Coronary artery (tissue), 2 donors: ENCODE data around the gene ZSWIM5.
"Not testable (repeated sequence)": the region's sequence is repeated elsewhere in the genome, so short reads cannot be mapped to it uniquely, and the experiment has no call there.

Experiments
- DNase-seq: peaks from one replicate; pipeline ENCODE4 v3.0.0-alpha.2; 2017; ENCODE audit warnings: low spot score
- H3K27ac ChIP-seq, 2 donors: fragments of 200-600 bp; sonication (generic); one replicate each; pipeline ENCODE4 v1.5.1; 2016 to 2019
- H3K4me3 ChIP-seq: fragments of 200-600 bp; sonication (generic); 2 replicates; pipeline ENCODE4 v1.5.1; 2016; ENCODE audit warnings: mild to moderate bottlenecking, moderate library complexity
- CTCF ChIP-seq: fragments of 200-600 bp; sonication (generic); IDR thresholded peaks from one replicate; pipeline ENCODE4 v1.5.1; 2019; ENCODE audit warnings: antibody characterized with exemption

The ZSWIM5 gene

GRCh38 chr1:45200906-45201500 lies 5.4 kb downstream of the ZSWIM5 start:
- no peak overlapping the region for H3K27ac ChIP-seq
- H3K4me3 ChIP-seq, result no peak overlapping the region
- no peak for TF ChIP-seq CTCF
- no peak for DNase-seq

- Histone ChIP-seq H3K4me3 (no peak overlapping the region), H3K27ac (no peak overlapping the region)
- DNase-seq, result no peak
- no peak for TF ChIP-seq CTCF
These were observed 6.0 kb downstream of the ZSWIM5 start for GRCh38 chr1:45200435-45200834.

GRCh38 chr1:45198185-45198584 lies 8.2 kb downstream of the ZSWIM5 start:
- TF ChIP-seq CTCF, result no peak
- no peak overlapping the region for H3K4me3 ChIP-seq
- no peak for DNase-seq
- no peak overlapping the region for H3K27ac ChIP-seq

- H3K27ac ChIP-seq, result no peak overlapping the region
- H3K4me3 ChIP-seq, result no peak overlapping the region
- TF ChIP-seq CTCF, result no peak
- no peak for DNase-seq
These were observed 9.5 kb downstream of the ZSWIM5 start for GRCh38 chr1:45196863-45197262.

- DNase-seq, result no peak
- Histone ChIP-seq H3K27ac (no peak overlapping the region), H3K4me3 (no peak overlapping the region)
- no peak for TF ChIP-seq CTCF
These were observed 15.0 kb downstream of the ZSWIM5 start for GRCh38 chr1:45191418-45191783.

GRCh38 chr1:45187725-45188124 lies 18.7 kb downstream of the ZSWIM5 start:
- TF ChIP-seq CTCF, result no peak
- no peak for DNase-seq
- no peak overlapping the region for H3K4me3 ChIP-seq

GRCh38 chr1:45179918-45180519 lies 26.4 kb downstream of the ZSWIM5 start:
- not testable (repeated sequence) for DNase-seq, H3K4me3 ChIP-seq, H3K27ac ChIP-seq

More at GRCh38 chr1:45187725-45188124, 18.7 kb downstream of the ZSWIM5 start:
- no peak overlapping the region for H3K27ac ChIP-seq
